ENCODE data around the gene IDH3A. TPM values are rescaled to one million over a fixed set of nuclear protein-coding genes. Genes with fewer than 3 reads are reported as not detected.

The IDH3A gene
- total RNA-seq, 2 donors from 2014 or later: 34.2 to 43.2 TPM

GRCh38 chr15:78212546-78213424 is 63.6 kb downstream of the IDH3A start:
- Mint-ChIP-seq H3K36me3 (ENCODE audit: low read depth) (no peaks in the 10 kb centered on the region), H3K4me1 (peaks cover 29% of the 10 kb centered on the region), H3K27me3 (ENCODE audit: insufficient read depth) (peaks cover 3% of the 10 kb centered on the region), H3K27ac (peak overlapping the region; percentile 39), H3K4me3 (no peak overlapping the region), H3K9me3 (no peaks in the 10 kb centered on the region)
- no peak for TF ChIP-seq CTCF (conservative IDR thresholded peaks at IDR 0.05)
- H3K9ac ChIP-seq (ENCODE audit: extremely low read depth, low read length, poor library complexity, severe bottlenecking): no peak overlapping the region
- no peaks in the 10 kb centered on the region for H3K36me3 ChIP-seq (ENCODE audit: control insufficient read depth, insufficient read depth, low read length)
- DNase-seq: peak; percentile 69
- no peaks in the 10 kb centered on the region for H3K9me3 ChIP-seq (ENCODE audit: control insufficient read depth, low read length)
- no peaks in the 10 kb centered on the region for H3K27me3 ChIP-seq (ENCODE audit: control insufficient read depth, insufficient read depth, low read length, poor library complexity, severe bottlenecking)
- H3K27ac ChIP-seq (ENCODE audit: low read depth, low read length): no peak overlapping the region
- no peak overlapping the region for H3K4me3 ChIP-seq (ENCODE audit: low read length)
- WGBS, 2 experiments (ENCODE audit: insufficient coverage in 1 of 2, insufficient read length in 1 of 2): 81 to 85% methylated on average over 12 to 17 of the region's 17 CpGs
- H3K4me1 ChIP-seq (ENCODE audit: control insufficient read depth, insufficient read depth, low read length): peaks cover 13% of the 10 kb centered on the region

GRCh38 chr15:78213425-78213750 is 64.2 kb downstream of the IDH3A start:
- Histone ChIP-seq H3K27ac (ENCODE audit: low read depth, low read length) (no peak overlapping the region), H3K4me1 (ENCODE audit: control insufficient read depth, insufficient read depth, low read length) (peaks cover 13% of the 10 kb centered on the region), H3K9ac (ENCODE audit: extremely low read depth, low read length, poor library complexity, severe bottlenecking) (no peak overlapping the region), H3K4me3 (ENCODE audit: low read length) (no peak overlapping the region), H3K36me3 (ENCODE audit: control insufficient read depth, insufficient read depth, low read length) (no peaks in the 10 kb centered on the region), H3K9me3 (ENCODE audit: control insufficient read depth, low read length) (no peaks in the 10 kb centered on the region), H3K27me3 (ENCODE audit: control insufficient read depth, insufficient read depth, low read length, poor library complexity, severe bottlenecking) (no peaks in the 10 kb centered on the region)
- Mint-ChIP-seq H3K36me3 (ENCODE audit: low read depth) (no peaks in the 10 kb centered on the region), H3K27ac (no peak overlapping the region), H3K4me1 (peaks cover 29% of the 10 kb centered on the region), H3K9me3 (no peaks in the 10 kb centered on the region), H3K27me3 (ENCODE audit: insufficient read depth) (peaks cover 3% of the 10 kb centered on the region), H3K4me3 (no peak overlapping the region)
- 90% methylated on average over 6 of the region's 6 CpGs; no CpG with 5 or more reads in 1 of the 2 experiments for WGBS, 2 experiments (ENCODE audit: insufficient coverage in 1 of 2, insufficient read length in 1 of 2)
- no peak for TF ChIP-seq CTCF (conservative IDR thresholded peaks at IDR 0.05)
- DNase-seq: peak; percentile 49

- WGBS, 2 experiments (ENCODE audit: insufficient coverage in 1 of 2, insufficient read length in 1 of 2): 95 to 96% methylated on average over 4 of the region's 4 CpGs
- H3K9me3 ChIP-seq (ENCODE audit: control insufficient read depth, low read length): no peaks in the 10 kb centered on the region
- H3K4me3 Mint-ChIP-seq: no peak overlapping the region
- H3K27ac ChIP-seq (ENCODE audit: low read depth, low read length): no peak overlapping the region
- H3K36me3 Mint-ChIP-seq (ENCODE audit: low read depth): no peaks in the 10 kb centered on the region
- DNase-seq: no peak
- no peak for TF ChIP-seq CTCF (conservative IDR thresholded peaks at IDR 0.05)
- no peak overlapping the region for H3K27ac Mint-ChIP-seq
- no peak overlapping the region for H3K9ac ChIP-seq (ENCODE audit: extremely low read depth, low read length, poor library complexity, severe bottlenecking)
- no peak overlapping the region for H3K4me3 ChIP-seq (ENCODE audit: low read length)
- no peaks in the 10 kb centered on the region for H3K27me3 ChIP-seq (ENCODE audit: control insufficient read depth, insufficient read depth, low read length, poor library complexity, severe bottlenecking)
- H3K4me1 ChIP-seq (ENCODE audit: control insufficient read depth, insufficient read depth, low read length): peaks cover 13% of the 10 kb centered on the region
- H3K27me3 Mint-ChIP-seq (ENCODE audit: insufficient read depth): peaks cover 3% of the 10 kb centered on the region
- H3K4me1 Mint-ChIP-seq: peaks cover 29% of the 10 kb centered on the region
- no peaks in the 10 kb centered on the region for H3K9me3 Mint-ChIP-seq
- no peaks in the 10 kb centered on the region for H3K36me3 ChIP-seq (ENCODE audit: control insufficient read depth, insufficient read depth, low read length)
These were observed 64.8 kb downstream of the IDH3A start for GRCh38 chr15:78213956-78214355.
